ENCODE results near the gene TOP1.

- TF ChIP-seq POLR2A (IDR thresholded peaks at IDR 0.05) (no peak), CTCF (IDR thresholded peaks at IDR 0.05) (no peak)
These were observed 120.3 kb downstream of the TOP1 start for GRCh38 chr20:41148942-41149341.
